ENCODE measurements around the gene TTC7B.
"Not testable (repeated sequence)": the region's sequence is repeated elsewhere in the genome, so short reads cannot be mapped to it uniquely, and the experiment has no call there.

TTC7B gene

GRCh38 chr14:90532826-90533525 lies 283.3 kb downstream of the TTC7B start:
- POLR2A ChIA-PET (ENCODE audit: low non-redundant PET) = no interaction called here
- no peak for TF ChIP-seq CTCF (conservative IDR thresholded peaks at IDR 0.05; ENCODE audit: low read depth)
- CTCF ChIA-PET = interaction anchor here (0.6 kb wide), 1 partner anchor 42 kb away, joined by 4 read pairs; no protein-coding TSS in a partner anchor
- no peak overlapping the region for H3K27ac ChIP-seq
- no peak for DNase-seq (ENCODE audit: low spot score)

GRCh38 chr14:90531497-90531896 lies 284.7 kb downstream of the TTC7B start:
- TF ChIP-seq CTCF (conservative IDR thresholded peaks at IDR 0.05; ENCODE audit: low read depth) = no peak
- POLR2A ChIA-PET (ENCODE audit: low non-redundant PET) = no interaction called here
- no peak for DNase-seq (ENCODE audit: low spot score)
- CTCF ChIA-PET = interaction anchor here (0.7 to 1.0 kb wide), 2 partner anchors 132 to 219 kb away, joined by 3 to 4 read pairs; no protein-coding TSS in a partner anchor
- H3K27ac ChIP-seq = no peak overlapping the region

- POLR2A ChIA-PET (ENCODE audit: low non-redundant PET) = no interaction called here
- no peak for TF ChIP-seq CTCF (conservative IDR thresholded peaks at IDR 0.05; ENCODE audit: low read depth)
- no peak overlapping the region for H3K27ac ChIP-seq
- DNase-seq (ENCODE audit: low spot score) = no peak
- CTCF ChIA-PET = no interaction called here
Observed at GRCh38 chr14:90530523-90530922, 285.7 kb downstream of the TTC7B start.

GRCh38 chr14:90527978-90528377 lies 288.3 kb downstream of the TTC7B start:
- CTCF ChIA-PET = no interaction called here
- no peak overlapping the region for H3K27ac ChIP-seq
- POLR2A ChIA-PET (ENCODE audit: low non-redundant PET) = no interaction called here
- no peak for TF ChIP-seq CTCF (conservative IDR thresholded peaks at IDR 0.05; ENCODE audit: low read depth)
- no peak for DNase-seq (ENCODE audit: low spot score)

- DNase-seq (ENCODE audit: low spot score); POLR2A ChIA-PET (ENCODE audit: low non-redundant PET); H3K27ac ChIP-seq; CTCF ChIA-PET: not testable (repeated sequence)
Observed at GRCh38 chr14:90526536-90526935, 289.7 kb downstream of the TTC7B start.

- CTCF ChIA-PET; H3K27ac ChIP-seq; POLR2A ChIA-PET (ENCODE audit: low non-redundant PET); DNase-seq (ENCODE audit: low spot score): not testable (repeated sequence)
Observed at GRCh38 chr14:90525353-90526028, 290.7 kb downstream of the TTC7B start.

GRCh38 chr14:90523961-90524875 lies 292.0 kb downstream of the TTC7B start:
- TF ChIP-seq CTCF (conservative IDR thresholded peaks at IDR 0.05; ENCODE audit: low read depth) = no peak
- ChIA-PET POLR2A (ENCODE audit: low non-redundant PET) (no interaction called here), CTCF (interaction anchor here (0.6 kb wide), 1 partner anchor 188 kb away, joined by 3 read pairs; no protein-coding TSS in a partner anchor)
- H3K27ac ChIP-seq = no peak overlapping the region
- no peak for DNase-seq (ENCODE audit: low spot score)

Measured in RWPE1 (cell line).